CD8-positive, alpha-beta memory T cell (primary cell): ENCODE data around the gene MBIP. TPM values are rescaled to one million over a fixed set of nuclear protein-coding genes. Genes with fewer than 3 reads are reported as not detected.

Experiments used
- CTCF ChIA-PET: fragments of 350-600 bp; sonication (Branson Sonifier 250); formaldehyde crosslinking; loops from one replicate; lab custom pipeline; 2021; ENCODE audit warnings: antibody characterized with exemption; lab: Charles Lee
- POLR2A ChIA-PET: fragments of 350-600 bp; sonication (Branson Sonifier 250); formaldehyde crosslinking; loops from one replicate; lab custom pipeline; 2021; ENCODE audit warnings: antibody characterized with exemption; lab: Charles Lee
- DNase-seq, 5 donors: peaks; one replicate each; pipeline versions ENCODE4 v3.0.0 to v3.0.0-alpha.2; 2020 to 2022; ENCODE audit warnings: mixed read lengths in 1 of 5
- H3K27ac ChIP-seq: one replicate; pipeline ENCODE4 v1.7.0; 2013; ENCODE audit warnings: low read depth, mild to moderate bottlenecking, low read length, moderate library complexity
- H3K27me3 ChIP-seq: 2 replicates; pipeline ENCODE4 v1.7.0; 2013; ENCODE audit warnings: low read length, mild to moderate bottlenecking; ENCODE audit not compliant: insufficient read depth, poor library complexity, severe bottlenecking
- H3K36me3 ChIP-seq: 2 replicates; pipeline ENCODE4 v1.7.0; 2013; ENCODE audit warnings: mild to moderate bottlenecking, low read length, moderate library complexity; ENCODE audit not compliant: insufficient read depth
- H3K4me1 ChIP-seq: 2 replicates; pipeline ENCODE4 v1.7.0; 2013; ENCODE audit warnings: mild to moderate bottlenecking, low read length, moderate library complexity; ENCODE audit not compliant: insufficient read depth
- H3K4me3 ChIP-seq: 2 replicates; pipeline ENCODE4 v1.7.0; 2013; ENCODE audit warnings: mild to moderate bottlenecking, low read length
- H3K9me3 ChIP-seq: 2 replicates; pipeline ENCODE4 v1.7.0; 2013; ENCODE audit warnings: mild to moderate bottlenecking, low read length
- H3K27ac Mint-ChIP-seq, 8 donors: one replicate each; pipeline ENCODE4 v1.8.0; 2020 to 2021; ENCODE audit warnings: mixed read lengths in 8 of 8, mild to moderate bottlenecking in 6 of 8, inconsistent platforms in 3 of 8, moderate library complexity in 3 of 8
- H3K27me3 Mint-ChIP-seq, 2 donors: one replicate each; pipeline ENCODE4 v1.8.0; 2020 to 2021; ENCODE audit warnings: mixed read lengths in 2 of 2, mild to moderate bottlenecking in 1 of 2, moderate library complexity in 1 of 2
- H3K36me3 Mint-ChIP-seq, 3 donors: one replicate each; pipeline ENCODE4 v1.8.0; 2020 to 2021; ENCODE audit warnings: mixed read lengths in 3 of 3, inconsistent platforms in 1 of 3, mild to moderate bottlenecking in 1 of 3
- H3K4me1 Mint-ChIP-seq, 3 donors: one replicate each; pipeline ENCODE4 v1.8.0; 2020 to 2021; ENCODE audit warnings: mixed read lengths in 3 of 3, inconsistent platforms in 1 of 3, mild to moderate bottlenecking in 1 of 3
- H3K4me3 Mint-ChIP-seq, 7 donors: one replicate each; pipeline ENCODE4 v1.8.0; 2020 to 2021; ENCODE audit warnings: mixed read lengths in 7 of 7, mild to moderate bottlenecking in 6 of 7, moderate library complexity in 4 of 7, inconsistent platforms in 2 of 7
- H3K9me3 Mint-ChIP-seq, 5 donors: one replicate each; pipeline ENCODE4 v1.8.0; 2020 to 2022; ENCODE audit warnings: mixed read lengths in 5 of 5, mild to moderate bottlenecking in 3 of 5, moderate library complexity in 2 of 5, inconsistent platforms in 1 of 5
- polyA plus RNA-seq: library from polyadenylated mRNA; unstranded; fragments of 300-500 nt; fragmentation: Illumina TruSeq; gene quantifications from one replicate; pipeline ENCODE4 v1.2.3, GENCODE V29; 2021
- total RNA-seq, 2 experiments: library from RNA; stranded (reverse); gene quantifications; one replicate each; pipeline ENCODE4 v1.2.3, GENCODE V29; 2021

Gene MBIP
- total and polyA plus RNA-seq, 3 experiments from 2014 or later, result 14.6 to 29.6 (median 27.4) TPM

- CTCF ChIA-PET, result no interaction called here
- Histone ChIP-seq H3K9me3 (no peaks in the 10 kb centered on the region), H3K27ac (no peak overlapping the region), H3K4me1 (no peaks in the 10 kb centered on the region), H3K4me3 (no peak overlapping the region), H3K27me3 (no peaks in the 10 kb centered on the region), H3K36me3 (no peaks in the 10 kb centered on the region)
- POLR2A ChIA-PET, result no interaction called here
- no peak for DNase-seq
- H3K27me3 Mint-ChIP-seq, result peaks cover 16 to 37% of the 10 kb centered on the region in 2 donors
- peaks cover 5 to 8% (median 8%) of the 10 kb centered on the region in 3 donors for H3K4me1 Mint-ChIP-seq
- peaks cover 0 to 2% (median 0%) of the 10 kb centered on the region in 5 donors for H3K9me3 Mint-ChIP-seq
- H3K4me3 Mint-ChIP-seq, result no peak overlapping the region
- peaks cover 0 to 9% (median 0%) of the 10 kb centered on the region in 3 donors for H3K36me3 Mint-ChIP-seq
- H3K27ac Mint-ChIP-seq, result no peak overlapping the region
Observed at GRCh38 chr14:36324897-36325296, 4.5 kb upstream of the MBIP start.

GRCh38 chr14:36320897-36321381 is 502 bp upstream of the MBIP start:
- Histone ChIP-seq H3K27ac (peak overlapping the region; percentile 14), H3K36me3 (no peaks in the 10 kb centered on the region), H3K9me3 (no peaks in the 10 kb centered on the region), H3K4me3 (peak overlapping the region; percentile 59), H3K27me3 (no peaks in the 10 kb centered on the region), H3K4me1 (peaks cover 10% of the 10 kb centered on the region)
- Mint-ChIP-seq H3K27ac (peak overlapping the region; percentile 76 to 96 (median 92)), H3K9me3 (no peaks in the 10 kb centered on the region), H3K36me3 (peaks cover 0 to 11% (median 0%) of the 10 kb centered on the region in 3 donors), H3K4me3 (peak overlapping the region; percentile 87 to 97 (median 92)), H3K27me3 (peaks cover 3 to 18% of the 10 kb centered on the region in 2 donors), H3K4me1 (peaks cover 32 to 44% (median 43%) of the 10 kb centered on the region in 3 donors)
- no peak for DNase-seq
- ChIA-PET POLR2A (interaction anchor here (0.6 kb wide), 2 partner anchors 252 to 1193 kb away, joined by 3 to 9 read pairs; no protein-coding TSS in a partner anchor), CTCF (no interaction called here)

GRCh38 chr14:36319899-36320199 is 588 bp downstream of the MBIP start:
- POLR2A ChIA-PET, result interaction anchor here (0.6 kb wide), 1 partner anchor 1274 kb away, joined by 4 read pairs; the partner anchor contains the start of gene FAM177A1
- Histone ChIP-seq H3K27me3 (no peaks in the 10 kb centered on the region), H3K36me3 (no peaks in the 10 kb centered on the region), H3K27ac (peak overlapping the region; percentile 77), H3K4me1 (peaks cover 10% of the 10 kb centered on the region), H3K9me3 (no peaks in the 10 kb centered on the region), H3K4me3 (peak overlapping the region; percentile 59)
- Mint-ChIP-seq H3K27me3 (peaks cover 2 to 13% of the 10 kb centered on the region in 2 donors), H3K27ac (peak overlapping the region; percentile 76 to 96 (median 92)), H3K4me3 (peak overlapping the region; percentile 87 to 97 (median 92)), H3K9me3 (no peaks in the 10 kb centered on the region), H3K36me3 (peaks cover 0 to 11% (median 0%) of the 10 kb centered on the region in 3 donors), H3K4me1 (peaks cover 38 to 55% (median 52%) of the 10 kb centered on the region in 3 donors)
- no peak for DNase-seq
- CTCF ChIA-PET, result no interaction called here

GRCh38 chr14:36317650-36318049 is 2.8 kb downstream of the MBIP start:
- DNase-seq, result no peak
- Histone ChIP-seq H3K4me1 (peaks cover 10% of the 10 kb centered on the region), H3K36me3 (no peaks in the 10 kb centered on the region), H3K4me3 (no peak overlapping the region), H3K9me3 (no peaks in the 10 kb centered on the region), H3K27me3 (no peaks in the 10 kb centered on the region), H3K27ac (no peak overlapping the region)
- ChIA-PET POLR2A (no interaction called here), CTCF (no interaction called here)
- Mint-ChIP-seq H3K4me3 (no peak overlapping the region), H3K27ac (no peak overlapping the region), H3K4me1 (peaks cover 44 to 59% (median 52%) of the 10 kb centered on the region in 3 donors), H3K9me3 (no peaks in the 10 kb centered on the region), H3K36me3 (peaks cover 0 to 25% (median 3%) of the 10 kb centered on the region in 3 donors), H3K27me3 (no peaks in the 10 kb centered on the region)

- CTCF ChIA-PET, result no interaction called here
- Histone ChIP-seq H3K4me3 (no peak overlapping the region), H3K27me3 (no peaks in the 10 kb centered on the region), H3K36me3 (peaks cover 6% of the 10 kb centered on the region), H3K9me3 (no peaks in the 10 kb centered on the region), H3K4me1 (peaks cover 10% of the 10 kb centered on the region), H3K27ac (no peak overlapping the region)
- no peak overlapping the region for H3K27ac Mint-ChIP-seq
- H3K27me3 Mint-ChIP-seq, result no peaks in the 10 kb centered on the region
- no peak for DNase-seq
- H3K4me3 Mint-ChIP-seq, result peak overlapping the region in 1 of 7 donors; percentile 25
- peaks cover 1 to 35% (median 5%) of the 10 kb centered on the region in 3 donors for H3K36me3 Mint-ChIP-seq
- POLR2A ChIA-PET, result no interaction called here
- no peaks in the 10 kb centered on the region for H3K9me3 Mint-ChIP-seq
- peaks cover 44 to 59% (median 52%) of the 10 kb centered on the region in 3 donors for H3K4me1 Mint-ChIP-seq
Observed at GRCh38 chr14:36316131-36316530, 4.3 kb downstream of the MBIP start.

DNA sequence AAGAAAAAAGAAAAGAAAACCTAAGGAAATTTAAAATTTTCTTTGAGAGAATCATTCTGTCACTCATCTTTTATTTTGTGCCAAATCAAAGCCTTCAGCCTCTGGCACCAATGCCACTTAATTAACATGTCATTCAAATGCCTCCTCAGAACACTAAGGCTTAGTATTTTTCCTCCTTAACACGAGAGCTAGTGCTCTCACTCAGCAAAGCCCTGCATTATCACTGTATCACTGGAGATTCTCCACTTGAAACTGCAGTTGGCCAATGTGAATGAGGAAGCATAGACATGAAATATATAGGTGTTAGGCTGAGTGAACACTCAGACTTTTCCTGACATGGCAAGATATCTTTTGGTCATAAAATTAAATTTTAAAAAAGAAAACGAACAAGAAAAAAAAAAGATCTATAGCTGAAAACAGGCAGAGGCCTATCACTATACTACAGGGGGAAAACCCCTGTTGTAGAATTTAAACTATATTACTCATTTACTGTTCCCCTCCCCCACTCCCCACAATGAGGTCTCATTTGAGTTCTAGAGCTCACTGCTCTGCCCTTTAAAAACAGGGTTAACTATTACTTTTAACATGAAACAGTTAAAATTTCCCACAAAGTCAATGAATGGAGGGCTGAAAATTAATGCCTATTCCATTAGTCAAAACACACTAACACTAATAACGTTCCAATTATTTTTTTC is 5.1 kb downstream of the MBIP start:
- peaks cover 10% of the 10 kb centered on the region for H3K4me1 ChIP-seq
- Mint-ChIP-seq H3K4me3 (no peak overlapping the region), H3K4me1 (peaks cover 40 to 53% (median 46%) of the 10 kb centered on the region in 3 donors), H3K36me3 (peaks cover 8 to 37% (median 12%) of the 10 kb centered on the region in 3 donors), H3K27ac (peak overlapping the region in 2 of 8 donors; percentile 4 to 48), H3K27me3 (no peaks in the 10 kb centered on the region), H3K9me3 (no peaks in the 10 kb centered on the region)
- no peaks in the 10 kb centered on the region for H3K9me3 ChIP-seq
- H3K27ac ChIP-seq, result no peak overlapping the region
- no peak overlapping the region for H3K4me3 ChIP-seq
- H3K36me3 ChIP-seq, result peaks cover 14% of the 10 kb centered on the region
- POLR2A ChIA-PET, result no interaction called here
- DNase-seq, result no peak
- no peaks in the 10 kb centered on the region for H3K27me3 ChIP-seq
- CTCF ChIA-PET, result no interaction called here

GRCh38 chr14:36313898-36314297 is 6.5 kb downstream of the MBIP start:
- H3K9me3 Mint-ChIP-seq, result no peaks in the 10 kb centered on the region
- CTCF ChIA-PET, result no interaction called here
- peaks cover 17 to 46% (median 24%) of the 10 kb centered on the region in 3 donors for H3K36me3 Mint-ChIP-seq

DNA sequence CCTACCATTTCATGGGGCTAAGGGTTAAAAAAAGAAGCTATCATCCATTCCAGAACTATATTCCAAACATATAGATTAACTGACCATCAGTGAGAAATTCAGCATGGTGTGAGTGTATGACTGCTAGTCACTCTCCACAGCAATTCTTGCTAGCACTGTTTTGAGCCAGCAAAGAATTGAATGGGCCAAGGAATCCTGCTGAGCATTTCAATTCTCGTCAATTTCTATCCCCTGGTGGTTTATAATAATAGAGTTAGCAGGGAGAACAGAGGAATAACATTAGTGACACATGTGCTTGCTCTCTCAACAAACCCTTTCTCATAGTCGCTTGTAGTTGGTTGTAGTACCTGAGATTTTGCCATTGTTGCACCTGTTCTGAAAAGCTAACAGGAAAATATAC is 7.2 kb downstream of the MBIP start:
- H3K9me3 ChIP-seq, result no peaks in the 10 kb centered on the region
- POLR2A ChIA-PET, result no interaction called here
- Mint-ChIP-seq H3K4me1 (peaks cover 26 to 34% (median 29%) of the 10 kb centered on the region in 3 donors), H3K36me3 (peaks cover 17 to 53% (median 30%) of the 10 kb centered on the region in 3 donors), H3K27me3 (no peaks in the 10 kb centered on the region), H3K4me3 (no peak overlapping the region), H3K27ac (no peak overlapping the region), H3K9me3 (no peaks in the 10 kb centered on the region)
- H3K36me3 ChIP-seq, result peaks cover 28% of the 10 kb centered on the region
- no peak for DNase-seq
- no peaks in the 10 kb centered on the region for H3K27me3 ChIP-seq
- CTCF ChIA-PET, result no interaction called here
- no peaks in the 10 kb centered on the region for H3K4me1 ChIP-seq
- no peak overlapping the region for H3K27ac ChIP-seq
- no peak overlapping the region for H3K4me3 ChIP-seq

More at GRCh38 chr14:36313898-36314297, 6.5 kb downstream of the MBIP start:
- Histone ChIP-seq H3K4me1 (peaks cover 4% of the 10 kb centered on the region), H3K27ac (no peak overlapping the region), H3K36me3 (peaks cover 21% of the 10 kb centered on the region), H3K9me3 (no peaks in the 10 kb centered on the region), H3K27me3 (no peaks in the 10 kb centered on the region), H3K4me3 (no peak overlapping the region)
- POLR2A ChIA-PET, result no interaction called here
- H3K27ac Mint-ChIP-seq, result peak overlapping the region in 1 of 8 donors; percentile 30
- no peak overlapping the region for H3K4me3 Mint-ChIP-seq
- DNase-seq, result no peak
- no peaks in the 10 kb centered on the region for H3K27me3 Mint-ChIP-seq
- H3K4me1 Mint-ChIP-seq, result peaks cover 29 to 41% (median 36%) of the 10 kb centered on the region in 3 donors
